ENCODE results near the gene FAM43B. TPM values are rescaled to one million over a fixed set of nuclear protein-coding genes. Genes with fewer than 3 reads are reported as not detected.

The FAM43B gene
- total and polyA plus RNA-seq, 2 donors (not counting 1 experiment from before 2014, with no cell fraction given), result not detected

GRCh38 chr1:20534659-20535417 lies 17.5 kb upstream of the FAM43B start:
- DNase-seq (no peak), ATAC-seq (ENCODE audit: low read depth) (no peak)
- Mint-ChIP-seq H3K9me3 (ENCODE audit: insufficient read depth) (no peaks in the 10 kb centered on the region), H3K4me3 (no peak overlapping the region), H3K27ac (no peak overlapping the region), H3K27me3 (peaks cover 58% of the 10 kb centered on the region), H3K4me1 (no peaks in the 10 kb centered on the region)
- intact Hi-C loops (cut with micrococcal nuclease), result no loop called here
- 87% methylated on average over 11 of the region's 12 CpGs for WGBS (ENCODE audit: insufficient coverage)
- Histone ChIP-seq H3K9ac (ENCODE audit: low read length) (no peak overlapping the region), H4K20me1 (ENCODE audit: control insufficient read depth, insufficient read depth, low read length, poor library complexity, severe bottlenecking) (no peaks in the 10 kb centered on the region), H3K4me2 (replicated peaks; ENCODE audit: low read depth, low read length, poor library complexity, severe bottlenecking) (no peak overlapping the region), H3K27ac (ENCODE audit: low read length in 2 of 2) (no peak overlapping the region), H3K4me3 (ENCODE audit: control extremely low read depth in 1 of 5, extremely low read depth in 1 of 5, insufficient read depth in 1 of 5, low read depth in 2 of 5, low read length in 4 of 5) (no peak overlapping the region), H2AFZ (ENCODE audit: insufficient read depth, low read depth, low read length, poor library complexity, severe bottlenecking) (no peak overlapping the region), H3K36me3 (replicated peaks in 1 of 2; ENCODE audit: control extremely low read depth in 1 of 2, control insufficient read depth in 1 of 2, extremely low read depth in 1 of 2, insufficient read depth in 2 of 2, low read length in 1 of 2) (no peaks in the 10 kb centered on the region), H3K79me2 (ENCODE audit: control insufficient read depth, insufficient read depth, low read length) (no peaks in the 10 kb centered on the region), H3K4me1 (ENCODE audit: control insufficient read depth in 2 of 2, insufficient read depth in 2 of 2, low read length in 2 of 2) (no peaks in the 10 kb centered on the region), H3K27me3 (replicated peaks in 1 of 4; ENCODE audit: control extremely low read depth in 1 of 4, control insufficient read depth in 3 of 4, insufficient read depth in 4 of 4, low read length in 3 of 4) (peaks cover 0 to 17% (median 7%) of the 10 kb centered on the region in 4 experiments), H3K9me3 (ENCODE audit: control extremely low read depth in 1 of 3, control insufficient read depth in 2 of 3, insufficient read depth in 1 of 3, low read length in 2 of 3) (no peaks in the 10 kb centered on the region)
- TF ChIP-seq EZH2 (IDR thresholded peaks at IDR 0.05; ENCODE audit: borderline replicate concordance, insufficient read depth, low read depth, low read length, poor library complexity, severe bottlenecking), result no peak
- TF ChIP-seq, protein P1, sequence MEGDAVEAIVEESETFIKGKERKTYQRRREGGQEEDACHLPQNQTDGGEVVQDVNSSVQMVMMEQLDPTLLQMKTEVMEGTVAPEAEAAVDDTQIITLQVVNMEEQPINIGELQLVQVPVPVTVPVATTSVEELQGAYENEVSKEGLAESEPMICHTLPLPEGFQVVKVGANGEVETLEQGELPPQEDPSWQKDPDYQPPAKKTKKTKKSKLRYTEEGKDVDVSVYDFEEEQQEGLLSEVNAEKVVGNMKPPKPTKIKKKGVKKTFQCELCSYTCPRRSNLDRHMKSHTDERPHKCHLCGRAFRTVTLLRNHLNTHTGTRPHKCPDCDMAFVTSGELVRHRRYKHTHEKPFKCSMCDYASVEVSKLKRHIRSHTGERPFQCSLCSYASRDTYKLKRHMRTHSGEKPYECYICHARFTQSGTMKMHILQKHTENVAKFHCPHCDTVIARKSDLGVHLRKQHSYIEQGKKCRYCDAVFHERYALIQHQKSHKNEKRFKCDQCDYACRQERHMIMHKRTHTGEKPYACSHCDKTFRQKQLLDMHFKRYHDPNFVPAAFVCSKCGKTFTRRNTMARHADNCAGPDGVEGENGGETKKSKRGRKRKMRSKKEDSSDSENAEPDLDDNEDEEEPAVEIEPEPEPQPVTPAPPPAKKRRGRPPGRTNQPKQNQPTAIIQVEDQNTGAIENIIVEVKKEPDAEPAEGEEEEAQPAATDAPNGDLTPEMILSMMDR (IDR thresholded peaks at IDR 0.05), result no peak
- POLR2A ChIA-PET, result no interaction called here
- CTCF ChIA-PET, result interaction anchor here (1.2 kb wide), 1 partner anchor 12 kb away, joined by 3 read pairs; no protein-coding TSS in a partner anchor

DNA sequence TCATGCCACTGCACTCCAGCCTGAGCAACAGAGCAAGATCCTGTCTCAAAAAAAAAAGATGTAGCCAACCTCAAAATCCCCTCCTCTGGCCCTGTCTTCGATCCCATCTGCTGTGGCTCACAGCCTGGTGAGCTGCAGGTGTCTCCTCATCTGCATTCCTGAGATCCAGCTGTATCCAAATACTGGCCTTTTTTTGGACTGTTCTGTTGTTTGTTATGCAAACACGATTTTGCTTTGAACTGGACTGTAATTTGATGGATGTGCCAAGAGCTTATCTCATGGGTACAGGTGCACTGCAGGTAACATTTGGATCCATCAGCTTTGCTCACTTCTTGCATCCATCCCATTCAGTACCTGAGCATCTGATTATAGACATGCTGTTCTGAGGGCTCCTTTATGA lies 14.1 kb upstream of the FAM43B start:
- H3K9ac ChIP-seq (ENCODE audit: low read length), result no peak overlapping the region
- H3K27ac ChIP-seq (ENCODE audit: low read length in 2 of 2), result no peak overlapping the region
- H3K79me2 ChIP-seq (ENCODE audit: control insufficient read depth, insufficient read depth, low read length), result no peaks in the 10 kb centered on the region
- H3K36me3 ChIP-seq (replicated peaks in 1 of 2; ENCODE audit: control extremely low read depth in 1 of 2, control insufficient read depth in 1 of 2, extremely low read depth in 1 of 2, insufficient read depth in 2 of 2, low read length in 1 of 2), result no peaks in the 10 kb centered on the region
- H3K4me3 ChIP-seq (ENCODE audit: control extremely low read depth in 1 of 5, extremely low read depth in 1 of 5, insufficient read depth in 1 of 5, low read depth in 2 of 5, low read length in 4 of 5), result no peak overlapping the region
- POLR2A ChIA-PET, result no interaction called here
- no peak overlapping the region for H3K27ac Mint-ChIP-seq
- no peaks in the 10 kb centered on the region for H3K4me1 ChIP-seq (ENCODE audit: control insufficient read depth in 2 of 2, insufficient read depth in 2 of 2, low read length in 2 of 2)
- no peak overlapping the region for H3K4me2 ChIP-seq (replicated peaks; ENCODE audit: low read depth, low read length, poor library complexity, severe bottlenecking)
- intact Hi-C loops (cut with micrococcal nuclease), result no loop called here
- H3K27me3 Mint-ChIP-seq, result peaks cover 46% of the 10 kb centered on the region
- CTCF ChIA-PET, result interaction anchor here (0.7 kb wide), 1 partner anchor 326 kb away, joined by 5 read pairs; no protein-coding TSS in a partner anchor
- no peaks in the 10 kb centered on the region for H3K9me3 ChIP-seq (ENCODE audit: control extremely low read depth in 1 of 3, control insufficient read depth in 2 of 3, insufficient read depth in 1 of 3, low read length in 2 of 3)
- ATAC-seq (ENCODE audit: low read depth) (no peak), DNase-seq (no peak)
- no peaks in the 10 kb centered on the region for H3K4me1 Mint-ChIP-seq
- H2AFZ ChIP-seq (ENCODE audit: insufficient read depth, low read depth, low read length, poor library complexity, severe bottlenecking), result no peak overlapping the region
- no peaks in the 10 kb centered on the region for H4K20me1 ChIP-seq (ENCODE audit: control insufficient read depth, insufficient read depth, low read length, poor library complexity, severe bottlenecking)
- no peak overlapping the region for H3K4me3 Mint-ChIP-seq
- TF ChIP-seq, protein P1 (IDR thresholded peaks at IDR 0.05), result no peak
- TF ChIP-seq EZH2 (IDR thresholded peaks at IDR 0.05; ENCODE audit: borderline replicate concordance, insufficient read depth, low read depth, low read length, poor library complexity, severe bottlenecking), result no peak
- H3K27me3 ChIP-seq (replicated peaks in 1 of 4; ENCODE audit: control extremely low read depth in 1 of 4, control insufficient read depth in 3 of 4, insufficient read depth in 4 of 4, low read length in 3 of 4), result peaks cover 0 to 13% (median 3%) of the 10 kb centered on the region in 4 experiments
- WGBS (ENCODE audit: insufficient coverage), result 50% methylated on average over 1 of the region's 2 CpGs
- no peaks in the 10 kb centered on the region for H3K9me3 Mint-ChIP-seq (ENCODE audit: insufficient read depth)

Measured in B cell (primary cell).